Progenitor cell of endocrine pancreas (in vitro differentiated cells): ENCODE measurements around the gene GADD45GIP1. TPM values are rescaled to one million over a fixed set of nuclear protein-coding genes. Genes with fewer than 3 reads are reported as not detected.

Experiments used
- DNase-seq: peaks from one replicate; pipeline ENCODE4 v3.0.0; 2021; ENCODE audit warnings: low spot score; ENCODE audit not compliant: unreplicated experiment
- H3K27ac Mint-ChIP-seq: 2 replicates; pipeline ENCODE4 v1.8.0; 2021; ENCODE audit warnings: mild to moderate bottlenecking, moderate library complexity, mixed read lengths
- H3K27me3 Mint-ChIP-seq: 2 replicates; pipeline ENCODE4 v1.8.0; 2021; ENCODE audit warnings: mixed read lengths
- H3K36me3 Mint-ChIP-seq: 2 replicates; pipeline ENCODE4 v1.8.0; 2022; ENCODE audit warnings: mixed read lengths; ENCODE audit not compliant: insufficient read depth
- H3K4me1 Mint-ChIP-seq: 2 replicates; pipeline ENCODE4 v1.8.0; 2021; ENCODE audit warnings: low read depth, mixed read lengths
- H3K4me3 Mint-ChIP-seq: 2 replicates; pipeline ENCODE4 v1.8.0; 2021; ENCODE audit warnings: low read depth, mild to moderate bottlenecking, moderate library complexity, mixed read lengths
- H3K9me3 Mint-ChIP-seq: 2 replicates; pipeline ENCODE4 v1.8.0; 2021; ENCODE audit warnings: low read depth, mixed read lengths
- total RNA-seq: library from RNA; stranded (reverse); gene quantifications from 2 replicates; pipeline ENCODE4 v1.2.1, GENCODE V29; 2021
- TF ChIP-seq, protein P1 (sequence below): fragments of 200-600 bp; sonication (generic); IDR thresholded peaks from one replicate; pipeline ENCODE4 v1.5.0; 2021; ENCODE audit warnings: antibody characterized with exemption, mild to moderate bottlenecking; ENCODE audit not compliant: unreplicated experiment

The GADD45GIP1 gene
- total RNA-seq, 1 donor from 2014 or later, result 20.8 TPM

DNA sequence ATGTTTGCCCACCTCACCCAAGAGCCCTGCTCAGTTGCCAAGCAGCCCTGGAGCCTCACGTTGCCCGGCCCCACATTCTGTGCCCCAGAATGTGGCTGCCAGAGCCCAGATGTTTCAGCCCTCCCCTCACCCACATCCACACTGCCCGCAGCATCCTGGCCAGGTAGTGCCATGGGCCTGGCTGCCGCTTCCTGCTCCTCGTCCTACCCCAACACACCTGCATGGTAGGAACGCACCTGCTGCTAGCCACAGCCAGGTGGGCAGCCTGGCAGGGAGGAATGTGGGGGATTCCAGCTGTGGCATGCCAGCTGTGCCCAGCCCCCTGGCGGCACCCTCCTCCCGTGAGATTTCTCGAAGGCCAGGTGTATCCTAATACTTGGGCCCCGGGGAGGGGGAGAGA, 30.8 kb upstream of the GADD45GIP1 start:
- Mint-ChIP-seq H3K27me3 (peaks cover 51% of the 10 kb centered on the region), H3K27ac (no peak overlapping the region), H3K4me3 (no peak overlapping the region), H3K36me3 (no peaks in the 10 kb centered on the region), H3K4me1 (no peaks in the 10 kb centered on the region), H3K9me3 (no peaks in the 10 kb centered on the region)
- no peak for DNase-seq
- TF ChIP-seq, protein P1, sequence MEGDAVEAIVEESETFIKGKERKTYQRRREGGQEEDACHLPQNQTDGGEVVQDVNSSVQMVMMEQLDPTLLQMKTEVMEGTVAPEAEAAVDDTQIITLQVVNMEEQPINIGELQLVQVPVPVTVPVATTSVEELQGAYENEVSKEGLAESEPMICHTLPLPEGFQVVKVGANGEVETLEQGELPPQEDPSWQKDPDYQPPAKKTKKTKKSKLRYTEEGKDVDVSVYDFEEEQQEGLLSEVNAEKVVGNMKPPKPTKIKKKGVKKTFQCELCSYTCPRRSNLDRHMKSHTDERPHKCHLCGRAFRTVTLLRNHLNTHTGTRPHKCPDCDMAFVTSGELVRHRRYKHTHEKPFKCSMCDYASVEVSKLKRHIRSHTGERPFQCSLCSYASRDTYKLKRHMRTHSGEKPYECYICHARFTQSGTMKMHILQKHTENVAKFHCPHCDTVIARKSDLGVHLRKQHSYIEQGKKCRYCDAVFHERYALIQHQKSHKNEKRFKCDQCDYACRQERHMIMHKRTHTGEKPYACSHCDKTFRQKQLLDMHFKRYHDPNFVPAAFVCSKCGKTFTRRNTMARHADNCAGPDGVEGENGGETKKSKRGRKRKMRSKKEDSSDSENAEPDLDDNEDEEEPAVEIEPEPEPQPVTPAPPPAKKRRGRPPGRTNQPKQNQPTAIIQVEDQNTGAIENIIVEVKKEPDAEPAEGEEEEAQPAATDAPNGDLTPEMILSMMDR, result no peak

- Mint-ChIP-seq H3K4me3 (no peak overlapping the region), H3K4me1 (no peaks in the 10 kb centered on the region), H3K27me3 (peaks cover 45% of the 10 kb centered on the region), H3K9me3 (no peaks in the 10 kb centered on the region), H3K36me3 (no peaks in the 10 kb centered on the region), H3K27ac (no peak overlapping the region)
- TF ChIP-seq, protein P1, result no peak
- no peak for DNase-seq
These were observed 30.2 kb upstream of the GADD45GIP1 start for GRCh38 chr19:12987190-12987589.

DNA sequence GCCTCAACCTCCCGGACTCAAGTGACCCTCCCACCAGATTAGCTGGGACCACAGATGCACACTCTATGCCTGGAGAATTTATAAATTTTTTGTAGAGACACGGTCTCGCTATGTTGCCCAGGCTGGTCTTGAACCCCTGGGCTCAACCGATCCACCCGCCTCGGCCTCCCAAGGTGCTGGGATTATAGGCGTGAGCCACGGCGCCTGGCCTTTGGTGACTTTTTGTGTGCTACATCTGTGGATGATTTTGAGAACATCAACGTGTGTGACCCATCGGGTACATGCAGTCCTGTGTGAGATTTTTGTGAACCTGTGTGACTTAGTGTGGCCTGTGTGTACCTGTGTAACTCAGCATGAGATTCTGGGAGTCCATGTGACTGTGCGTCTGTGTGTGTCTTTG, 29.7 kb upstream of the GADD45GIP1 start:
- no peaks in the 10 kb centered on the region for H3K36me3 Mint-ChIP-seq
- TF ChIP-seq, protein P1, result no peak
- no peaks in the 10 kb centered on the region for H3K9me3 Mint-ChIP-seq
- peaks cover 43% of the 10 kb centered on the region for H3K27me3 Mint-ChIP-seq
- DNase-seq, result no peak
- no peaks in the 10 kb centered on the region for H3K4me1 Mint-ChIP-seq
- H3K27ac Mint-ChIP-seq, result no peak overlapping the region
- H3K4me3 Mint-ChIP-seq, result no peak overlapping the region

- DNase-seq, result no peak
These were observed 28.2 kb upstream of the GADD45GIP1 start for GRCh38 chr19:12985049-12985776.

DNA sequence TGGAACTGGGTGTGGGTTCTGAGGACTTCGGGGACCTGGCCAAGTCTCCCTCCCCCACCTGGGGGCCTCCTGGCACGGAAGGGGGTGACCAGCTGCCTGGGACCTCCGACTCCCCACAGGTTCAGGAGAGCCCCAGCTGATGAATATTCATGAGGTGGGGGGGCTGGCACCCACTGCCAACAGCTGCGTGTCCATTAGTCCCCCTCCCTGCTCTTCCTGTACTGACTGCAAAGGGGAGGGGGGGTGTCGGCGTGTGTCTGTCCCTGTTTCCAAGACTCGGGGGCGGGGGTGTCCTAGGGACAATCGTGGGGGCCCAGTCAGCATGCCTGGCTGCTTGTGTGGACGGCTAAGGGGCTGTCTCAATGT, 27.6 kb upstream of the GADD45GIP1 start:
- H3K9me3 Mint-ChIP-seq, result no peaks in the 10 kb centered on the region
- no peak overlapping the region for H3K27ac Mint-ChIP-seq
- no peaks in the 10 kb centered on the region for H3K36me3 Mint-ChIP-seq
- H3K27me3 Mint-ChIP-seq, result peaks cover 34% of the 10 kb centered on the region
- TF ChIP-seq, protein P1, result no peak
- H3K4me1 Mint-ChIP-seq, result no peaks in the 10 kb centered on the region
- no peak overlapping the region for H3K4me3 Mint-ChIP-seq
- DNase-seq, result no peak

More at GRCh38 chr19:12985049-12985776, 28.2 kb upstream of the GADD45GIP1 start:
- Mint-ChIP-seq H3K4me1 (no peaks in the 10 kb centered on the region), H3K4me3 (no peak overlapping the region), H3K36me3 (no peaks in the 10 kb centered on the region), H3K27ac (no peak overlapping the region), H3K27me3 (peaks cover 34% of the 10 kb centered on the region), H3K9me3 (no peaks in the 10 kb centered on the region)
- TF ChIP-seq, protein P1, result no peak
